ENCODE measurements around the gene TMEM123. TPM values are rescaled to one million over a fixed set of nuclear protein-coding genes. Genes with fewer than 3 reads are reported as not detected.

Gene TMEM123
- 100 to 1,000 TPM; 203 to 398 (median 328) TPM for polyA plus RNA-seq (ENCODE audit: insufficient read depth in 1 of 5, insufficient read length in 5 of 5, low replicate concordance in 1 of 5)
- long read RNA-seq, donor 1, transcript TMEM123-206 (3 exons, 549 nt) = major isoform, 75 of 181 reads
- long read RNA-seq, donor 1, transcript TMEM123-202 (5 exons, 3,579 nt) = minor isoform, 67 of 181 reads
- long read RNA-seq, donor 1, partial matches to known transcripts = 37 of 181 reads
- long read RNA-seq, donor 1, other reads (novel, unspliced or antisense) = 0 of 181 reads
- long read RNA-seq, donor 2, transcript TMEM123-202 (5 exons, 3,579 nt) = major isoform, 41 of 69 reads
- long read RNA-seq, donor 2, transcript TMEM123-206 (3 exons, 549 nt) = minor isoform, 12 of 69 reads
- long read RNA-seq, donor 2, partial matches to known transcripts = 16 of 69 reads
- long read RNA-seq, donor 2, other reads (novel, unspliced or antisense) = 0 of 69 reads
- long read RNA-seq, donor 3, transcript TMEM123-206 (3 exons, 549 nt) = minor isoform, 27 of 67 reads
- long read RNA-seq, donor 3, transcript TMEM123-202 (5 exons, 3,579 nt) = major isoform, 32 of 67 reads
- long read RNA-seq, donor 3, partial matches to known transcripts = 8 of 67 reads
- long read RNA-seq, donor 3, other reads (novel, unspliced or antisense) = 0 of 67 reads
- long read RNA-seq, donor 4, transcript TMEM123-206 (3 exons, 549 nt) = major isoform, 45 of 111 reads
- long read RNA-seq, donor 4, transcript TMEM123-202 (5 exons, 3,579 nt) = minor isoform, 37 of 111 reads
- long read RNA-seq, donor 4, partial matches to known transcripts = 28 of 111 reads
- long read RNA-seq, donor 4, other reads (novel, unspliced or antisense) = 0 of 111 reads
- long read RNA-seq, donor 5, transcript TMEM123-206 (3 exons, 549 nt) = major isoform, 75 of 159 reads
- long read RNA-seq, donor 5, transcript TMEM123-202 (5 exons, 3,579 nt) = minor isoform, 41 of 159 reads
- long read RNA-seq, donor 5, partial matches to known transcripts = 43 of 159 reads
- long read RNA-seq, donor 5, other reads (novel, unspliced or antisense) = 0 of 159 reads
- long read RNA-seq, donor 6, transcript TMEM123-202 (5 exons, 3,579 nt) = major isoform, 75 of 148 reads
- long read RNA-seq, donor 6, transcript TMEM123-206 (3 exons, 549 nt) = minor isoform, 43 of 148 reads
- long read RNA-seq, donor 6, partial matches to known transcripts = 30 of 148 reads
- long read RNA-seq, donor 6, other reads (novel, unspliced or antisense) = 0 of 148 reads
- long read RNA-seq, donor 7, transcript TMEM123-206 (3 exons, 549 nt) = minor isoform, 24 of 110 reads
- long read RNA-seq, donor 7, transcript TMEM123-202 (5 exons, 3,579 nt) = major isoform, 63 of 110 reads
- long read RNA-seq, donor 7, partial matches to known transcripts = 23 of 110 reads
- long read RNA-seq, donor 7, other reads (novel, unspliced or antisense) = 0 of 110 reads
- long read RNA-seq, donor 8, transcript TMEM123-206 (3 exons, 549 nt) = major isoform, 24 of 37 reads
- long read RNA-seq, donor 8, transcript TMEM123-202 (5 exons, 3,579 nt) = minor isoform, 13 of 37 reads
- long read RNA-seq, donor 8, partial matches to known transcripts = 0 of 37 reads
- long read RNA-seq, donor 8, other reads (novel, unspliced or antisense) = 0 of 37 reads

- DNase-seq = peak; percentile 75 to 81
These were observed at the start of gene TMEM123 for GRCh38 chr11:102452461-102453301. Gene TMEM123 (minus strand): TSS chr11:102452765. CDS start chr11:102452623, 142 bp downstream.

- DNase-seq = no peak
These were observed 48.3 kb upstream of the TMEM123 start for GRCh38 chr11:102500829-102501228.

GRCh38 chr11:102499931-102500330 lies 47.4 kb upstream of the TMEM123 start:
- DNase-seq = no peak

GRCh38 chr11:102499151-102499550 lies 46.6 kb upstream of the TMEM123 start:
- no peak for DNase-seq

GRCh38 chr11:102497061-102497460 lies 44.5 kb upstream of the TMEM123 start:
- DNase-seq = no peak

GRCh38 chr11:102495161-102496042 lies 42.8 kb upstream of the TMEM123 start:
- peak; percentile 57 to 70 for DNase-seq

- DNase-seq = no peak
These were observed 41.7 kb upstream of the TMEM123 start for GRCh38 chr11:102494216-102494615.

GRCh38 chr11:102493524-102493923 lies 41.0 kb upstream of the TMEM123 start:
- no peak for DNase-seq

GRCh38 chr11:102491969-102492368 lies 39.4 kb upstream of the TMEM123 start:
- DNase-seq = no peak

GRCh38 chr11:102489186-102490145 lies 36.9 kb upstream of the TMEM123 start:
- no peak for DNase-seq

- no peak for DNase-seq
These were observed 35.6 kb upstream of the TMEM123 start for GRCh38 chr11:102488208-102488607.

- DNase-seq = no peak
These were observed 34.6 kb upstream of the TMEM123 start for GRCh38 chr11:102487214-102487613.

- DNase-seq = no peak
These were observed 34.0 kb upstream of the TMEM123 start for GRCh38 chr11:102486584-102486983.

- no peak for DNase-seq
These were observed 32.6 kb upstream of the TMEM123 start for GRCh38 chr11:102485095-102485722.

GRCh38 chr11:102482433-102482832 lies 29.9 kb upstream of the TMEM123 start:
- no peak for DNase-seq

GRCh38 chr11:102479733-102480132 lies 27.2 kb upstream of the TMEM123 start:
- no peak for DNase-seq

- no peak for DNase-seq
These were observed 26.2 kb upstream of the TMEM123 start for GRCh38 chr11:102478673-102479299.
